Head of caudate nucleus (tissue), 42 donors: ENCODE results near the gene SORL1.

Source experiments
- DNase-seq, 42 donors: peaks; one replicate each; pipeline versions ENCODE4 v3.0.0 to v3.0.0-alpha.2; 2020 to 2021; ENCODE audit warnings: mixed read lengths in 7 of 42
- intact Hi-C: fragments of 100-400 bp; cut with DNase I; formaldehyde crosslinking; loops from one replicate; pipeline ENCODE4 v1.15.0; 2022

SORL1 gene

DNA sequence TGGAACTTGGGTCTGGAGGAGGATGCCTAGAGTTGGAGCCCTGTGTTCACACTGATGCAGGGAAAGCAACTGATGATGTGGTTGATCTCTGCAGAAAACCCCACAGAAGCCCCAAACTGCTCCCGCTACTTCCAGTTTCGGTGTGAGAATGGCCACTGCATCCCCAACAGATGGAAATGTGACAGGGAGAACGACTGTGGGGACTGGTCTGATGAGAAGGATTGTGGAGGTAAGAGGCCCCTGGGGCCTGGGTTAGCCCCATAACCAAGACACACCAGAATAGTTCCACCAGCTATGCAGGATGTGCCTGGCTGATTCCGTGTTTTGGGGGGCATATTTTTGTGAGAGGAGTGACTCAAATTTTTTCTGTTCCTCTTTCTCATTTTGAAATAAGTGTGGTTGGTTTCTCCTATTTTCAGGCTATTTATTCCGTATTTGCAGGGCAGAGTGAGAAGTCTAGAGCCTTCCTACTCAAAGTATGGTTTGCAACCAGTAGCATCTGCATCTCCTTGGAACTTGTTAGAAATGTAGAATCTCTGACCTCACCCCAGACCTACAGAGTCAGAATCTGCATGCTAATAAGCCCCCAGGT lies 137.9 kb downstream of the SORL1 start:
- DNase-seq, result peak in 21 of 42 donors; percentile 12 to 56 (median 27)
- intact Hi-C loops, result loop anchor here (2.0 kb wide), 1 partner anchor 267 kb away; no protein-coding TSS in a partner anchor

- no peak for DNase-seq
- intact Hi-C loops, result loop anchor here (2.0 kb wide), 1 partner anchor 268 kb away; no protein-coding TSS in a partner anchor
These were observed 138.8 kb downstream of the SORL1 start for GRCh38 chr11:121590772-121591404.

DNA sequence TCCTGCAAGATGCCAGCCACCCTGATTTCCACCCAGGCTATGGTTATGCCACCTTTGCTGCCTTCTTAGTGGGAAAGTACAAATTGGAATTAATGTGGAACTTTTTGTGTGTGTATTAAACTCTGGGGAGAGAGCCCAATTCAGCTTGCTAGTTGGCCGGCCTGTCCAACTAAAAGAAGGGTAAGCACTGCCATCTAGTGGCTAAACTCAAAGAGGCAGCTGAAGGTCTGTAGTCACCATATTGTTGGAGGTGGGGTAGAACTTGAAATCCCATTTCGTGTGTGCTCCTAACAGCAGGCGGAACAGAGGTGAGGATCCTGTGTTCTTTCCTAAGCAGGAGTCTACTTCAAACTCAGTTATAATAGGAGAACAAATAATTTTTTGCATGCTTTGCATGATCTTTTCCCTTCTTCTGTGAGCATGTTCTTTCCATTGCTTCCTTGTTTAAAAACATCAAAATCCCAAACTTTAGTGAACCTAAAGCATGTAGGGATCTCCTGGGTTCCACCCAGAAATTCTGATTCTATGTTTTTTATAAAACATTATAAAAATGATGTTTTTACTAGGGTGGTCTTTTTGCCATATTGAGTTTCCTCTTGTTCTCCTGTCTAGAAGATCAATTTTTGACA lies 139.4 kb downstream of the SORL1 start:
- intact Hi-C loops, result loop anchor here (2.0 kb wide), 1 partner anchor 269 kb away; no protein-coding TSS in a partner anchor
- peak in 40 of 42 donors; percentile 34 to 91 (median 76) for DNase-seq

- intact Hi-C loops, result no loop called here
- no peak for DNase-seq
These were observed 140.6 kb downstream of the SORL1 start for GRCh38 chr11:121592708-121593107.

DNA sequence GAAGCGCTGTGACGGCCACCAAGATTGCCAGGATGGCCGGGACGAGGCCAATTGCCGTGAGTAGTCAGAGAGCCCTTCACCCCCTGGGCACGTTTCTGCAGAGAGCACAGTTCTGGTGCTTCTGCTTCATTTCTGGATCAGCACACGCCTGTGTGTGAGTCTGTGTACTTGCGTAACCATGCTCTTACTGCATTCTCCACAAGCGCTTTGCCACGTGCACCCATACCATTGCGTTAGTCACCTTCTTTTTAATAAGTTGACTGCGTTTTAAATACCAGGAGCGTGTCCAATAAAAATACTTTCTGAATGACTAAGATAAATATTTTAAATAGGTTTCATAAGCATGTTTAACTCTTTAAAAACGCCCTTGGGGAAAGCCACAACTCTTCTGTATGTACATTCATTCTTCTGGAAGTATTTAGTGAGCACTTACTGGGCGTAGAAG lies 143.6 kb downstream of the SORL1 start:
- intact Hi-C loops, result no loop called here
- peak in 1 of 42 donors; percentile 10 for DNase-seq

GRCh38 chr11:121596195-121597155 lies 144.4 kb downstream of the SORL1 start:
- DNase-seq, result no peak
- intact Hi-C loops, result no loop called here

GRCh38 chr11:121603316-121603715 lies 151.2 kb downstream of the SORL1 start:
- intact Hi-C loops, result no loop called here

DNA sequence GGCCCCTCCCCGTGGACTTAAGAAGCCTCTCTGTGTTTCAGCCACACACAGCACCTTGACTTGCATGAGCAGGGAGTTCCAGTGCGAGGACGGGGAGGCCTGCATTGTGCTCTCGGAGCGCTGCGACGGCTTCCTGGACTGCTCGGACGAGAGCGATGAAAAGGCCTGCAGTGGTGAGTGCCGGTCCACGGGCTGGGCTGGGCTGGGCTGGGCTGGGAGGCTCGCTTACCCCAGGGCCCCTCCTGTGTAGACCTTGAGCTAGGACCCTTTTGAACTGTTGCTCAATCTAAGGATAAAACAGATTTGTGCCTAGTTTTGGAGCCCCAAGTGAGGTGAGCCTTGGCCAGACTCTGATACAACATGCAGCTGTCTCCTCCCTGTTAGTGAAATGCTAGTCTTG lies 152.0 kb downstream of the SORL1 start:
- intact Hi-C loops, result no loop called here
- DNase-seq, result no peak

More at GRCh38 chr11:121603316-121603715, 151.2 kb downstream of the SORL1 start:
- DNase-seq, result no peak

DNA sequence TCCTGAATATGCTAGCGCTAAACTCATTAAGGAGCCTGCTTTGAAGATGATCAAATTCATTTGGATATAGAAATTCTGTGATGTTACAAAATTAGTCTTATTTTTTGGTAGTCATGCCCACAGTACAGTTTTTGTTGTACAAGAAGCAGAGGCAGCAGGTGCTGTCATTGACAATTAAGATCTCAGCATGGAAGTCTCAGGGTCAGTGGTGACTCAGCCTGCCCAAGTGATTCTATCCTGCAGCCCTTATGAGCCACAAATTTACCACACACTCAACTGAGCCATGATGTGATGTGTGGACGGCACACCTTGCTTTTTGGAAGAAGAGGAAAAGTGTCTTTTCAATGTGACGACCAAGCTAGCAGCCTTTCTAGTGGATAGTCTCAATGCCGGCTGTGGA lies 154.2 kb downstream of the SORL1 start:
- no peak for DNase-seq
- intact Hi-C loops, result no loop called here

- no peak for DNase-seq
- intact Hi-C loops, result no loop called here
These were observed 155.2 kb downstream of the SORL1 start for GRCh38 chr11:121607341-121607740.

- intact Hi-C loops, result no loop called here
- no peak for DNase-seq
These were observed 156.5 kb downstream of the SORL1 start for GRCh38 chr11:121608545-121609098.

- intact Hi-C loops, result no loop called here
- DNase-seq, result peak in 6 of 42 donors; percentile 14 to 52 (median 30)
These were observed 158.6 kb downstream of the SORL1 start for GRCh38 chr11:121610706-121611105.

GRCh38 chr11:121611242-121611641 lies 159.1 kb downstream of the SORL1 start:
- no peak for DNase-seq
- intact Hi-C loops, result no loop called here

DNA sequence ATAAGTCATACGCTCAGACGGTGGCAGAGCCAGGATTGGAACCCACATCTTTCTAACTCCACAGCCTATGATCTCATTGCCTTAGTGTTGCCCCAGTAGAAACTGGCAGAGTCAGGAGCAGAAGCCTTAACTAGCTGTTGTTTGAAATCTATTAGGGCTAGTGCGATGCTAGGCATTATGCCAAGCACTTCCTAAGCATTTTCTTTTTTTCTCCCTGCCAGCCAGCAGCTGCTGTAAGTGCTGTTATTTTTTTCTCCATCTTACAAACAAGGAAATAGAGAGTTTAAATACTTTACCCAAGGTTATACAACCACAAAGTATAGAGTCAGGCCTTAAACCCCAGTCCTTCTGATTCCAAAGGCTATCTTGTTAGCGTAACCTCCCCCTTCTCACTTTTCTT lies 161.6 kb downstream of the SORL1 start:
- intact Hi-C loops, result no loop called here
- DNase-seq, result no peak

GRCh38 chr11:121614636-121615240 lies 162.6 kb downstream of the SORL1 start:
- DNase-seq, result no peak
- intact Hi-C loops, result no loop called here

- intact Hi-C loops, result no loop called here
These were observed 163.4 kb downstream of the SORL1 start for GRCh38 chr11:121615501-121615900.

GRCh38 chr11:121618516-121618915 lies 166.4 kb downstream of the SORL1 start:
- DNase-seq, result no peak
- intact Hi-C loops, result no loop called here

More at GRCh38 chr11:121615501-121615900, 163.4 kb downstream of the SORL1 start:
- no peak for DNase-seq

- intact Hi-C loops, result no loop called here
- DNase-seq, result peak in 2 of 42 donors; percentile 26 to 39
These were observed 173.8 kb downstream of the SORL1 start for GRCh38 chr11:121625777-121626506.
